ENCODE measurements around the gene TCF25. TPM values are rescaled to one million over a fixed set of nuclear protein-coding genes. Genes with fewer than 3 reads are reported as not detected.

TCF25 gene
- total and polyA plus RNA-seq, 2 experiments from 2014 or later: 130 to 206 TPM

- DNase-seq (ENCODE audit: low spot score): peak; percentile 47
- Histone ChIP-seq H3K4me2 (peak overlapping the region; percentile 84), H4K20me1 (ENCODE audit: insufficient read depth, poor library complexity, severe bottlenecking) (peaks cover 27% of the 10 kb centered on the region), H2AFZ (no peak overlapping the region), H3K9me3 (ENCODE audit: low read depth) (no peaks in the 10 kb centered on the region), H3K79me2 (peaks cover 16% of the 10 kb centered on the region), H3K36me3 (replicated peaks; ENCODE audit: insufficient read depth, low read depth) (no peaks in the 10 kb centered on the region), H3K9me2 (replicated peaks; ENCODE audit: insufficient read depth) (no peaks in the 10 kb centered on the region), H3K4me3 (peak overlapping the region; percentile 58), H3K27ac (no peak overlapping the region), H3K4me1 (ENCODE audit: insufficient read depth) (peaks cover 31% of the 10 kb centered on the region), H3K27me3 (peaks cover 6% of the 10 kb centered on the region)
- TF ChIP-seq EZH2phosphoT487 (IDR thresholded peaks at IDR 0.05; ENCODE audit: low read depth, severe bottlenecking, unreplicated experiment) (no peak), CTCF (IDR thresholded peaks at IDR 0.05; ENCODE audit: poor library complexity) (no peak), EZH2 (IDR thresholded peaks at IDR 0.05; ENCODE audit: borderline replicate concordance) (no peak)
- WGBS (ENCODE audit: low lambda C conversion rate, missing lambda C conversion rate): 3% methylated on average over 26 of the region's 41 CpGs
Measured at GRCh38 chr16:89923640-89924296, 50.4 kb downstream of the TCF25 start.

- TF ChIP-seq EZH2phosphoT487 (IDR thresholded peaks at IDR 0.05; ENCODE audit: low read depth, severe bottlenecking, unreplicated experiment): no peak
- TF ChIP-seq CTCF (IDR thresholded peaks at IDR 0.05; ENCODE audit: poor library complexity): no peak
- TF ChIP-seq EZH2 (IDR thresholded peaks at IDR 0.05; ENCODE audit: borderline replicate concordance): no peak
- Histone ChIP-seq H3K27ac (no peak overlapping the region), H3K9me2 (replicated peaks; ENCODE audit: insufficient read depth) (no peaks in the 10 kb centered on the region), H3K4me3 (peak overlapping the region; percentile 58), H3K36me3 (replicated peaks; ENCODE audit: insufficient read depth, low read depth) (no peaks in the 10 kb centered on the region), H3K9me3 (ENCODE audit: low read depth) (no peaks in the 10 kb centered on the region), H3K79me2 (peaks cover 16% of the 10 kb centered on the region), H3K27me3 (peaks cover 6% of the 10 kb centered on the region), H3K4me1 (ENCODE audit: insufficient read depth) (peaks cover 27% of the 10 kb centered on the region), H3K4me2 (peak overlapping the region; percentile 84), H2AFZ (no peak overlapping the region), H4K20me1 (ENCODE audit: insufficient read depth, poor library complexity, severe bottlenecking) (peaks cover 27% of the 10 kb centered on the region)
- 0% methylated on average over 8 of the region's 14 CpGs for WGBS (ENCODE audit: low lambda C conversion rate, missing lambda C conversion rate)
- DNase-seq (ENCODE audit: low spot score): peak; percentile 77
Measured at GRCh38 chr16:89924297-89924924, 51.0 kb downstream of the TCF25 start.

GRCh38 chr16:89924925-89925307, 51.5 kb downstream of the TCF25 start:
- Histone ChIP-seq H3K4me1 (ENCODE audit: insufficient read depth) (peaks cover 27% of the 10 kb centered on the region), H3K4me3 (no peak overlapping the region), H3K9me2 (replicated peaks; ENCODE audit: insufficient read depth) (no peaks in the 10 kb centered on the region), H4K20me1 (ENCODE audit: insufficient read depth, poor library complexity, severe bottlenecking) (peaks cover 27% of the 10 kb centered on the region), H3K36me3 (replicated peaks; ENCODE audit: insufficient read depth, low read depth) (no peaks in the 10 kb centered on the region), H3K27me3 (peaks cover 6% of the 10 kb centered on the region), H3K79me2 (peaks cover 16% of the 10 kb centered on the region), H3K9me3 (ENCODE audit: low read depth) (no peaks in the 10 kb centered on the region), H3K4me2 (peak overlapping the region; percentile 84), H3K27ac (no peak overlapping the region), H2AFZ (no peak overlapping the region)
- DNase-seq (ENCODE audit: low spot score): no peak
- 34% methylated on average over 3 of the region's 4 CpGs for WGBS (ENCODE audit: low lambda C conversion rate, missing lambda C conversion rate)
- TF ChIP-seq CTCF (IDR thresholded peaks at IDR 0.05; ENCODE audit: poor library complexity) (no peak), EZH2 (IDR thresholded peaks at IDR 0.05; ENCODE audit: borderline replicate concordance) (no peak), EZH2phosphoT487 (IDR thresholded peaks at IDR 0.05; ENCODE audit: low read depth, severe bottlenecking, unreplicated experiment) (no peak)

Data from hepatocyte (in vitro differentiated cells).